Right ventricle myocardium inferior (tissue), 1 donor: ENCODE data around the gene CCDC154. TPM values are rescaled to one million over a fixed set of nuclear protein-coding genes. Genes with fewer than 3 reads are reported as not detected.
A peak's percentile ranks its signal among the peaks of the same experiment; 100 is the strongest.
"Not testable (repeated sequence)": the region's sequence is repeated elsewhere in the genome, so short reads cannot be mapped to it uniquely, and the experiment has no call there.

Experiments used
- ATAC-seq: fragments of 200-7000 bp; cut with Tn5 transposase; one replicate; pipeline ENCODE4 v1.9.1; 2020; ENCODE audit warnings: mild to moderate bottlenecking, moderate library complexity
- DNase-seq: peaks from one replicate; pipeline ENCODE4 v3.0.0; 2021; ENCODE audit errors: missing footprints
- intact Hi-C: fragments of 100-400 bp; cut with DNase I; formaldehyde crosslinking; loops from one replicate; pipeline ENCODE4 v1.11.0; 2022
- total RNA-seq: library from RNA; stranded (reverse); fragmentation: NEBNext Ultra II Directional; extraction: Animal tissue kit (Norgen Biotek cat#: 25700); gene quantifications from one replicate; pipeline ENCODE4 v1.2.1, GENCODE V29; 2021
- donor health status: DM: no; HTN: yes; CAD: no; lungs with severe emphysema.

Gene CCDC154
- total RNA-seq, 1 donor from 2014 or later, result 1.7 TPM

DNA sequence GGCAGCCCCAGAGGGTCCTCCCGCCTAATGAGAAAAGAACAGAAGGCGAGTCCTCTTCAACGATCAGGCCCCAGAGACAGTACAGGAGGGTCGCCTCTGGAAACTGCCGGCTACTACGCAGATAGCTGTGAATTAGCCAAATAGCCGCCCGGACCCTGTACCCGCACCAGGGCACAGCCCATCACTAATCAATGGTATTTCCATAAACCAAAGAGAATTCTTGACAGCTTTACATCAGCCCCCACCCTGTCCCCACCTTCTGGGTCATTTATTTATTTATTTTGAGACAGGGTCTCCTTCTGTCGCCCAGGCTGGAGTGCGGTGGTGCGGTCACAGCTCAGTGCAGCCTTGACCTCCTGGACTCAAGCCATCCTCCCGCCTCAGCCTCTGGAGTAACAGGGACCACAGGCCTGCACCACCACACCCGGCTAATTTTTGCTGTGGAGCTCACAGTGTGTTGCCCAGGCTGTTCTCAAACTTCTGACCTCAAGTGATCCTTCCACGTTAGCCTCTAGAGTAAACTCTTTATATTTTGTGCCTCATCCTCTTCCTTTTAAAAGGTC, 31.3 kb upstream of the CCDC154 start:
- intact Hi-C loops, result no loop called here
- no peak for ATAC-seq

DNA sequence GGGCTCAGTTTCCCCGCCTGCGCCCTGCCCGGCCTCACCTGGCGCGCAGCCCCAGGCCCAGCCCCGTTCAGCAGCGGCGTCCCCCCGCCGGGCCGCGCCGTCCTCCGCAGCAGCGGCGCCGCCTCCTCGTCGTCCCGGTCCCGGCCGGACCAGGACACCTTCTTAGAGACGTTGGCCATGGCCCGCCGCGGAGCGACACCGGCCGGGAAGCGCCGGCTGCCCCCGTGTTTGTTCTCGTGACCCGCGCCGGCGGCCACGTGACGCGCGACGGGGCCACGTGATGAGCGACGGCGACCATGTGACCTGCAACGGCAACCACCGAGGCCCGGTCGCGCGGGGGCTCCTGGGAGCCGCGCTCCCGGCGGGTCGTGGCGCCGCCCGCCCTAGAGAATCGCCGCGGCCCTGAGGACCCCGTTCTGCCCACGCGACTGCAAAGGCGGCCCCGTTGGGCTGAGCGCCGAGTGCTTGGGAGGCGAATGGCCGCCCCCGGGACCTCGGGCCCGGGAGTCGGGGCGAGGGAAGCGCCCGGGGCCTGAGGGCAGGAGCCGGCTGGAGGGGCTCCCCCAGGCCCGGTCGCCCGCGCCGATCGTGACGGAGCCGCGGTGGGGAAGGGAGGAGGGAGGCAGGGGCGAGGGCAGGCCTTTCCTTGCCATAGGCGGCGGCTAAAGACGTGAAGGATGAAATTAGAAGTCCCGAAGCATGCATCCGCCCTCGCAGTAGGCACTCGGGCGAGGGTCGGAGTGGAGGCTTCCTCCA, 30.6 kb upstream of the CCDC154 start, which contains the start of gene CLCN7:
TSS of gene CLCN7 (minus strand) at position 233 of the 756 bp plus-strand sequence. CDS start at position 179, 54 bp downstream.
- intact Hi-C loops, result loop anchor here (5.0 kb wide), 1 partner anchor 48 kb away; no protein-coding TSS in a partner anchor
- peak; percentile 96 for DNase-seq
- ATAC-seq, result peak; percentile 96

More for the DNA sequence above, 31.3 kb upstream of the CCDC154 start:
- no peak for DNase-seq

GRCh38 chr16:1474082-1474795, 29.9 kb upstream of the CCDC154 start:
- intact Hi-C loops, result loop anchor here (5.0 kb wide), 1 partner anchor 47 kb away; no protein-coding TSS in a partner anchor
- ATAC-seq, result no peak
- DNase-seq, result no peak

GRCh38 chr16:1472974-1473373, 28.6 kb upstream of the CCDC154 start:
- DNase-seq (no peak), ATAC-seq (no peak)
- intact Hi-C loops, result loop anchor here (5.0 kb wide), 1 partner anchor 46 kb away; no protein-coding TSS in a partner anchor

DNA sequence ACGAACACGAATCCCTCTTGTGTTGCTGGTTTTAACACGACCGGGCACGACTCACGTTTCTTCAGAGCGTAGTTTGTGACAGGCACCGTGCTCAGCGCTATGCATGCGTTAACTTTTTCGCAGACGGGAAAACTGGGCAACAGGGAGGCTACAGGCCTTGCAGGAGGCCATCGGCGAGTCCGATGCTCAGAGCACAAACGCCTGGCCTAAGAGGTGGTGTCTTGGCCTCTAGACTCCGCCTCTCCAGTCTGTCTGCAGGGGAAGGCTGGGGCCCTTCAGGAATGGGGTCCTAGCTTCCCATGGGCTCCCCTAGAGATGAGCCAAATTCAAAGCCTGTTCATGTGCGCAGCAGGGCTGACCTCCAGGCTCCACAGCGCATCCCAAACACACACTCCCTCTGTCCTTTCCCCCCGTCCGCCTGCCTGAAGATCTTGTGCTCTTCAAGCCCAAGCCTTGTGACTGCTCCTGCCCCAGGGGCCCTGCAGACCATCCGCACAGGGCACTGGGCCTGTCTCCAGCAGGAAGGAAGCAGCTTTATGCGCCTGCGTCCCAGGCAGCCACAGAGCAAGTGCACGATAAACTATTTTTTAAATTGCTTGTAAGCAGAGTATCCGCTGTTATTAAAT, 27.3 kb upstream of the CCDC154 start:
- DNase-seq, result no peak
- intact Hi-C loops, result loop anchor here (5.0 kb wide), 1 partner anchor 44 kb away; no protein-coding TSS in a partner anchor
- ATAC-seq, result no peak

DNA sequence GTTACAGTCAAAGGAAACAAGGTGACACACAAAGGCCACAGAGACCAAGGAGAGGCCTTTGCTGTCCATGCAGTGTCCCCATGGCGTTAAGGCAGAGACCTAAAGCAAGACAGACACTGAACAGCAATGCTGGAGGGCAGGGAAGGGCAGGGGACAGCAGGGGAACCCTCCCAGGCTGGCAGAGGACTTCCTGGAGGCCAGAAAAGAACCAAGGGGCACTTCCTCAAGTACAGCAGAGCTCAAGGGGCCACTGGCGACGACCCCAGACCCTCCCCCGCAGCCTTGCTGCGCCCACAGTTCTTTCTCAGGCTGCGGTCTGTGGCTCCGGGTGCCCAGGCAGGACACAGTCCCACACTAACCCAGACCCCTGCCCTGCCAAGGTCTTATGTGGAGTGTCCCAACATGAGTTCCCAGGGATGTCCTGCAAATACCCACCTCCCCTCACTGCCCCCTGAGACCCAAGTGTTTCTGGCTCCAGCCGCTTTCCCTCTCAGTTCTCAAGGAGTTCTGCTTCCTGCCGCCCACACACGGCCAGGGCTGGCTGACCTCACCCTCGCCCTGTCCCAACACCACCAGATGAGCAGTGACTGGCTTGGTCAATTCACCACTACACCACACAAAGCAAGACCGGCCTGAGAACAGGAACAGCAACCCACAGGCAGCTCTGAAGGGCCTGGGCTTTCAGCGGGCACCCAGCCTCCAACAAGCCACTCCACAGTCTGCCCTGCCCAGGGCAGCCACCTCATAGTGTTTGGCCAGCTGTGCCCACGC, 26.3 kb upstream of the CCDC154 start:
- DNase-seq (no peak), ATAC-seq (no peak)
- intact Hi-C loops, result loop anchor here (5.0 kb wide), 1 partner anchor 43 kb away; no protein-coding TSS in a partner anchor

DNA sequence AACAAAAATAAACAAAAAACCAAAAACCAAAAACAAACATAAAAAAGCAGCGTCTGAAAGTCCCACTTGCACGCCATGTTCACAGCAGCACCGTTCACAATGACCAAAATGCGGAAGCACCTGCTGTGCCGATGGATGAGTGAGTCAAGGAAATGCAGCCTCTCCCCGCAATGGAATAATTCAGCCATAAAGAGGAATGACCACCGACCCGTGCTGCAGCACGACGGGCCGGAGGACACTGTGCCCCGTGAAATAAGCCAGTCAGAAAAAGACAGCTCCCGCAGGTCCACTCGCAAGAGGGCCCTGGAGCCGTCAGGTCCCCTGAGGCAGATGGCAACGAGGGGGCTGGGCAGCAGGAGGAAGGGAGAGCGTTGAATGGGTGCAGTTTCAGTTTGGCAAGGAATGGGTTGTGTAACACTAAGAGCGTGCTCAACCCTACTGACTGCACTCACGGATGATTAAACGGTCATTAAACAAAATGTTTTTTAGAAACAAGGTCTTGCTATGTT, 25.4 kb upstream of the CCDC154 start:
- ATAC-seq (no peak), DNase-seq (peak; percentile 72)
- intact Hi-C loops, result loop anchor here (5.0 kb wide), 1 partner anchor 42 kb away; no protein-coding TSS in a partner anchor

GRCh38 chr16:1469141-1469540, 24.8 kb upstream of the CCDC154 start:
- DNase-seq, intact Hi-C loops, ATAC-seq: not testable (repeated sequence)

DNA sequence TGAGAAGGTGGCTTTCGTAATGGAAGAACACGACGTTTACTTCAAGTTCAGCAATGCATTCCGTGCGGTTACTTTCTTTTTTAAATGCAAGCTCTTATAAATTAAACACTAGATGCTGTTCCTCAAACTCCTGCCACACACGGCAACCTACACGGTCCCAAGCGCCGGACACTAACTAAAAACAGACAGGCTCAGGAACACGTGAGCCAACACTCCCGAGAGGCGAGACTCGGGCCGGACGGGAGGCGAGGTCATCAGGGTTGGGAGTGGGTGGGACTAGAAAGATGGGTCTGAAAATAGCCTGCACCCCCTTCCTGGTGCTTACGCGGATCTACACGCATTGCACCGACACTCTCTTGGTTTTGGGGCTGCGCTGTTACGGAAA, 24.1 kb upstream of the CCDC154 start:
- no peak for ATAC-seq
- intact Hi-C loops, result no loop called here
- no peak for DNase-seq

DNA sequence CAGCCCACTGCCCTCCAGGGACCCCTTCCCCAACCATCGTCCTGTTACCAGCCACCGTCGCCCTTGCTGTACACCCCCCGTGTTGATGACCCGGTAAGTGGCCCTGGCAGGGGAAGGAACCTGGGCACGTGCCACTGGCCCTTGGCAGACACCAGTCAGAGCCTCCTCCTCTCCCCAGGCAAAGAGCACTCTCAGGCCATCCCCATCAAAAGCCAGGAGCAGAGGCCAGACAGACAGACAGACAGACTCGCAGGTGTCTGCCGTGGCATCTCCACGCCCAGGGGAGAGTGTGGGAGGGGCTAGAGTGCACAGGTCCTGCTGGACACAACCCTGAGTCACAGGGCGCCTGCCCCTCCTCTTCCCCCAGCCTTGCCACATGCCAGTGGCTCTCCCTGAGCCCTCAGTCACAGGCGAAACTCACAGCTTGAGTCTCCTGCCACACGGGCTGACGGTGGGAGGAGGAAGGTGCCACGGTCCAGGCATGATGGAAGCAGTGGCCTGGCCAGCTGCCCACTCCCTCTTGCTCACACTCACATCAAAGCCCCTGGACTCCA, 22.7 kb upstream of the CCDC154 start:
- no peak for DNase-seq
- peak; percentile 14 for ATAC-seq
- intact Hi-C loops, result no loop called here

GRCh38 chr16:1466054-1466453, 21.7 kb upstream of the CCDC154 start:
- DNase-seq, result no peak
- intact Hi-C loops, result no loop called here
- no peak for ATAC-seq

DNA sequence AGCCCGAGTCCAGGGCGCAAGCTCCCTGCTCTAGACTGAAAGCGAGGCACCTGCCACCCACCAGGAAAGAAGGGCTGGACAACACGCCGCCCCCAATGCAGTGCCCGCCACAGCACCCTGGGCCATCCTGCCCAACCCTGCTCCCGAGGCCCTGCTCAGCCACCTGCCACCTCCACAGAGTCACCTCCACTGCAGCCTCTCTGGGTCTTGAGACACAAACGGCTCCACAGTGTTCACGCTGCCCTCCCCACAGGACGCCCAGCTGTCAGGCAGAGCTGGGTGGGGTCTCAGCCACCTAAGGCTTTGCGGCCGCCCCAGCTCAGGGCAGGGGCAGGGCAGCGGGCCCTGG, 21.2 kb upstream of the CCDC154 start:
- DNase-seq (no peak), ATAC-seq (no peak)
- intact Hi-C loops, result no loop called here

- ATAC-seq (no peak), DNase-seq (no peak)
Observed at GRCh38 chr16:1464894-1465566, 20.7 kb upstream of the CCDC154 start.

DNA sequence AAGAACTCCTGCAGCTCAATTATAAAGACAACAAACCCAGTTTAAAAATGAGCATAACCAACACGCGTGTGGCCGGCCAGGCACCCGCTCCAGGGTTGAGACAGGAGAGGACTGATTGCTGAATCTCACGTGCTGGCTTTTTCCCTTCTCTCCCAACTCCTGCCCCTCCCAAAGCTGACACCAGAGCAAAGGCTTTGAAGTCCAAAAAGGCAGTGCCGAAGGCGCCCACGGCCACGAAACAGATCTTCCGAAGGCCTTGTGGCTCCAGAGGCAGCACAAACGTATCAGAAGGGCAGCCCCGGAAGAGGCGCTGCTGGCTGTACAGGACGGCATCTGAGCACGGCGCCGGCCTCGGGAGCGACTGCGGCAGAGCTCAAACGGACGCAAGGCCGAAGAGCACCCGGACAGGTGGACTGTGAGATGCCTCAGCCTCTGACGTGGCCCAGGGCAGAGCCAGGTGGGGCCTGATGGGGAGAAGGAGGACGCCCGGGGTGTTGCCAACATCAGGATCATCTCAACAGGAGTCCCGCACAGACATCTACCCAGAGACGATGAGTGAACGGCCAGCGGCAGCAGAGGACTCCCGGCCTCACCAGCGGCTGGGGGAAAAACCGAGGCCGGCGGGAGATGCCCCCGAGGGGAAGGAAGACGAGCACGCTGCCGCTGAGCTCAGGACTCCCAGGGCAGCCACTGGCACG, 20.0 kb upstream of the CCDC154 start:
- intact Hi-C loops, result no loop called here
- no peak for ATAC-seq
- DNase-seq, result no peak

More at GRCh38 chr16:1464894-1465566, 20.7 kb upstream of the CCDC154 start:
- intact Hi-C loops, result no loop called here

GRCh38 chr16:1461146-1461545, 16.8 kb upstream of the CCDC154 start:
- no peak for DNase-seq
- intact Hi-C loops, result no loop called here
- no peak for ATAC-seq

- no peak for ATAC-seq
- DNase-seq, result peak; percentile 63
- intact Hi-C loops, result no loop called here
Observed at GRCh38 chr16:1460602-1461138, 16.3 kb upstream of the CCDC154 start.
